HCT116 (cell line): ENCODE measurements around the gene CYGB. TPM values are rescaled to one million over a fixed set of nuclear protein-coding genes. Genes with fewer than 3 reads are reported as not detected.

Source experiments
- ATAC-seq: fragments of 200-7000 bp; cut with Tn5 transposase; 2 replicates; pipeline ENCODE4 v1.9.1; 2020; ENCODE audit warnings: mild to moderate bottlenecking, moderate library complexity
- BruUV-seq: library from RNA; stranded (reverse); fragments of 400-500 nt; replicated peaks from 2 replicates; lab custom pipeline; 2021; lab: Mats Ljungman, UMichigan
- CTCF ChIA-PET: fragments of 300-600 bp; sonication (Branson Sonifier 250); formaldehyde crosslinking; loops from one replicate; lab custom pipeline; 2021; ENCODE audit warnings: antibody characterized with exemption; lab: Charles Lee
- POLR2A ChIA-PET: fragments of 300-600, 350-600 bp; sonication (Branson Sonifier 250); formaldehyde crosslinking; loops from one replicate; lab custom pipeline; 2021; ENCODE audit warnings: antibody characterized with exemption; lab: Charles Lee
- RAD21 ChIA-PET, 2 experiments: fragments of 300-600 bp; sonication (Branson Sonifier 250); formaldehyde crosslinking; loops; one replicate each; lab custom pipeline; 2023; ENCODE audit warnings: low total read pairs in 2 of 2; ENCODE audit not compliant: uncharacterized antibody in 2 of 2, unreplicated experiment in 2 of 2, low non-redundant PET in 1 of 2; lab: Charles Lee
- DNase-seq: peaks from one replicate; pipeline ENCODE4 v3.0.0-alpha.2; 2010; ENCODE audit warnings: low read depth, low spot score
- H2AFZ ChIP-seq: fragments of 200-600 bp; shearing (Covaris generic), sonication (generic); 2 replicates; pipeline ENCODE4 v1.6.1; 2017; ENCODE audit warnings: low read depth, mixed run types, mixed read lengths, antibody characterized with exemption, low read length; ENCODE audit not compliant: poor library complexity, severe bottlenecking
- H3K27ac ChIP-seq: 2 replicates; pipeline ENCODE4 v1.5.1; 2012; ENCODE audit warnings: low read depth, low read length
- H3K27me3 ChIP-seq: fragments of 200-600 bp; sonication (generic); 2 replicates; pipeline ENCODE4 v1.6.1; 2016; ENCODE audit warnings: mixed run types, low read length, mixed read lengths; ENCODE audit not compliant: insufficient read depth
- H3K36me3 ChIP-seq, 2 experiments: fragments of 200-500 bp in 1 of 2; fragments of 200-600 bp in 1 of 2; sonication (Bioruptor generic) in 1 of 2; sonication (generic) in 1 of 2; 2 replicates each; pipeline versions ENCODE4 v1.5.1 to v1.6.1; 2014 to 2016; ENCODE audit warnings: low read length in 2 of 2, inconsistent platforms in 1 of 2, mixed read lengths in 1 of 2, mixed run types in 1 of 2; ENCODE audit not compliant: insufficient read depth in 2 of 2, control insufficient read depth in 1 of 2
- H3K4me1 ChIP-seq, 2 experiments: fragments of 200-600 bp in 1 of 2; sonication (generic) in 1 of 2; 2 replicates each; pipeline versions ENCODE4 v1.5.1 to v1.6.1; 2012 to 2017; ENCODE audit warnings: low read length in 2 of 2, inconsistent platforms in 1 of 2, mild to moderate bottlenecking in 1 of 2, mixed read lengths in 1 of 2, mixed run types in 1 of 2, moderate library complexity in 1 of 2; ENCODE audit not compliant: insufficient read depth in 2 of 2, control insufficient read depth in 1 of 2
- H3K4me2 ChIP-seq: fragments of 200-600 bp; sonication (generic); 2 replicates; pipeline ENCODE4 v1.6.1; 2017; ENCODE audit warnings: mixed run types, low read length, mixed read lengths
- H3K4me3 ChIP-seq, 2 experiments: fragments of 200-600 bp in 1 of 2; sonication (generic) in 1 of 2; replicated peaks in 1 of 2; 2 replicates each; pipeline ENCODE4 v1.5.1; 2011 to 2016; ENCODE audit warnings: low read length in 2 of 2, control low read depth in 1 of 2, low read depth in 1 of 2, mild to moderate bottlenecking in 1 of 2, mixed read lengths in 1 of 2, mixed run types in 1 of 2
- H3K79me2 ChIP-seq: fragments of 200-600 bp; sonication (generic); 2 replicates; pipeline ENCODE4 v1.6.1; 2017; ENCODE audit warnings: mild to moderate bottlenecking, mixed run types, low read length, moderate library complexity, mixed read lengths; ENCODE audit not compliant: insufficient read depth
- H3K9ac ChIP-seq: fragments of 200-600 bp; sonication (generic); 2 replicates; pipeline ENCODE4 v1.6.1; 2016; ENCODE audit warnings: low read length, mixed read lengths
- H3K9me2 ChIP-seq: fragments of 200-600 bp; sonication (generic), shearing (Covaris generic); 2 replicates; pipeline ENCODE4 v1.6.1; 2017; ENCODE audit warnings: mixed run types, mild to moderate bottlenecking, moderate library complexity; ENCODE audit not compliant: insufficient read depth
- H3K9me3 ChIP-seq, 2 experiments: fragments of 200-500 bp in 1 of 2; fragments of 200-600 bp in 1 of 2; sonication (Bioruptor generic) in 1 of 2; sonication (generic) in 1 of 2; 2 replicates each; pipeline ENCODE4 v1.6.1; 2014 to 2017; ENCODE audit warnings: low read length in 2 of 2, mixed read lengths in 2 of 2, inconsistent platforms in 1 of 2, low read depth in 1 of 2, mild to moderate bottlenecking in 1 of 2, mixed run types in 1 of 2, moderate library complexity in 1 of 2; ENCODE audit not compliant: control insufficient read depth in 1 of 2, insufficient read depth in 1 of 2
- H4K20me1 ChIP-seq: fragments of 200-600 bp; sonication (generic), shearing (Covaris generic); 2 replicates; pipeline ENCODE4 v1.6.1; 2017; ENCODE audit warnings: mixed run types, mild to moderate bottlenecking, moderate library complexity; ENCODE audit not compliant: insufficient read depth
- EGR1 ChIP-seq: IDR thresholded peaks from 2 replicates; pipeline ENCODE4 v1.6.1; 2012; ENCODE audit warnings: low read depth
- ELF1 ChIP-seq: IDR thresholded peaks from 2 replicates; pipeline ENCODE4 v1.6.1; 2012; ENCODE audit warnings: low read depth, borderline replicate concordance
- FOSL1 ChIP-seq: IDR thresholded peaks from 2 replicates; pipeline ENCODE4 v1.6.1; 2012; ENCODE audit warnings: low read depth
- JUND ChIP-seq: IDR thresholded peaks from 2 replicates; pipeline ENCODE4 v1.6.1; 2012
- RAD21 ChIP-seq: IDR thresholded peaks from 2 replicates; pipeline ENCODE4 v1.6.1; 2012; ENCODE audit warnings: low read depth, mild to moderate bottlenecking
- REST ChIP-seq: IDR thresholded peaks from 2 replicates; pipeline ENCODE4 v1.6.1; 2012; ENCODE audit warnings: low read depth
- SIN3A ChIP-seq: IDR thresholded peaks from 2 replicates; pipeline ENCODE4 v1.6.1; 2012; ENCODE audit warnings: low read depth
- SRF ChIP-seq: IDR thresholded peaks from 2 replicates; pipeline ENCODE4 v1.6.1; 2012; ENCODE audit warnings: low read depth
- TCF7L2 ChIP-seq: IDR thresholded peaks from 2 replicates; pipeline ENCODE4 v1.7.0; 2011; ENCODE audit warnings: borderline replicate concordance, inconsistent platforms; ENCODE audit not compliant: insufficient read depth, insufficient read length; ENCODE audit errors: extremely low read depth
- YY1 ChIP-seq: IDR thresholded peaks from 2 replicates; pipeline ENCODE4 v1.6.1; 2011; ENCODE audit warnings: low read length, low read depth, moderate library complexity, mild to moderate bottlenecking; ENCODE audit not compliant: insufficient replicate concordance; ENCODE audit errors: extremely low read depth
- ZFX ChIP-seq: fragments of 450-650 bp; IDR thresholded peaks from 2 replicates; pipeline ENCODE4 v1.6.1; 2017
- ZNF274 ChIP-seq: fragments of 200-500 bp; sonication (Bioruptor generic); IDR thresholded peaks from 2 replicates; pipeline ENCODE4 v1.6.1; 2014; ENCODE audit warnings: mild to moderate bottlenecking, low read depth, low read length, inconsistent platforms
- intact Hi-C: fragments of 100-400 bp; cut with micrococcal nuclease; formaldehyde crosslinking; loops from 2 replicates; pipeline ENCODE4 v1.10.0; 2022
- total RNA-seq: library from RNA; stranded (reverse); gene quantifications from one replicate; pipeline ENCODE4 v1.2.1, GENCODE V29; 2021; ENCODE audit not compliant: unreplicated experiment

The CYGB gene
- total RNA-seq, 1 experiment from 2014 or later, result 0.66 TPM

GRCh38 chr17:76546556-76547182 is 9.2 kb upstream of the CYGB start:
- BruUV-seq, result no TSS peak
- H4K20me1 ChIP-seq, result no peaks in the 10 kb centered on the region
- ChIA-PET POLR2A (interaction anchor here (0.7 to 0.8 kb wide), 2 partner anchors 22 to 23 kb away, joined by 3 to 5 read pairs; no protein-coding TSS in a partner anchor), RAD21 (interaction anchor here in 1 of 2 experiments (1.0 kb wide), 1 partner anchor 23 kb away, joined by 3 read pairs; no protein-coding TSS in a partner anchor), CTCF (interaction anchor here (0.6 to 2.7 kb wide), 6 partner anchors 8 to 138 kb away, joined by 3 to 22 read pairs (median 6); no protein-coding TSS in a partner anchor)
- no peak overlapping the region for H3K27ac ChIP-seq
- H3K27me3 ChIP-seq, result no peaks in the 10 kb centered on the region
- peak; percentile 5; the same call in 1 of the 2 replicates for ATAC-seq
- DNase-seq, result no peak
- H2AFZ ChIP-seq, result no peak overlapping the region
- peak overlapping the region; percentile 17; the same call in 1 of the 2 replicates for H3K4me2 ChIP-seq
- no peaks in the 10 kb centered on the region for H3K9me2 ChIP-seq
- TF ChIP-seq TCF7L2 (peak; percentile 44), FOSL1 (no peak), SIN3A (no peak)
- no peaks in the 10 kb centered on the region for H3K9me3 ChIP-seq
- H3K79me2 ChIP-seq, result no peaks in the 10 kb centered on the region
- peaks cover 0 to 13% of the 10 kb centered on the region in 2 experiments; a peak in 2 of 4 replicates for H3K4me1 ChIP-seq
- no peaks in the 10 kb centered on the region for H3K36me3 ChIP-seq
- H3K4me3 ChIP-seq, result no peak overlapping the region
- no peak overlapping the region for H3K9ac ChIP-seq
- intact Hi-C loops, result loop anchor here (1.0 to 2.0 kb wide), 2 partner anchors 23 to 82 kb away; no protein-coding TSS in a partner anchor

DNA sequence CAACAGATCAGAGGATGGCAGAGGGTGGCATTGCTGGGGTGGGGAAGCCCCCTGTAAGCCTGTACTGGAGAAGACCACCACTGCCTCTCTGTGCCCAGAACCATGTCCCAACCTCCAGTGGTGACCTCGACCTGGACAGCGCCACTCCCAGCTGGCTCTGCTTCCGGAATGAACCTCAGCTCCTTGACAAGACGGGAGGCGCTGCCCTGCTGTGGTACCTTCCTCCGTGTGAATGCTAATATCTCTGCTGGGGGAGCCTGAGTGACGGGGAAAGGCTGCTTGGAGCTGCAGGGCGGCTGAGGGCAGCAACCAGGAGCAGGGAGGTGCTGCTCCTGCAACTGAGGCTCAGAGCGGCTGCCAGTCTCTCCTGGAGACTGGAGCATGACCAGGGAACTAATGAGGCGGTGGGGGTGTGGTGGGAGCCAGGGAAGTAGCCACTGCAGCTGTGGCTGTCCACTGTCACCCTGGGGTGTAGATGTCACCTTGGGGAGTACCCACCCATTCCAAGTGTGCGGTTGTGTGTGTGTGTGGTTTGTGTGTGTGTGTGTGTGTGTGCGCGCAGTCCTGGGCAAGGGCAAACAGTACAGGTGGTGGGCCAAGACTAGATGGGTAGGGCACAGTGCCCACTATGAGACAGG is 8.5 kb upstream of the CYGB start:
- Histone ChIP-seq H3K4me3 (no peak overlapping the region), H4K20me1 (no peaks in the 10 kb centered on the region), H3K36me3 (no peaks in the 10 kb centered on the region), H3K9me3 (no peaks in the 10 kb centered on the region), H3K4me1 (peaks cover 3 to 18% of the 10 kb centered on the region in 2 experiments; a peak in 3 of 4 replicates), H3K9ac (no peak overlapping the region), H3K79me2 (no peaks in the 10 kb centered on the region), H3K9me2 (no peaks in the 10 kb centered on the region), H3K27me3 (no peaks in the 10 kb centered on the region), H3K4me2 (no peak overlapping the region), H2AFZ (no peak overlapping the region), H3K27ac (no peak overlapping the region; the same call in 1 of the 2 replicates)
- DNase-seq (no peak), ATAC-seq (no peak)
- CTCF ChIA-PET, result interaction anchor here (0.9 to 2.7 kb wide), 5 partner anchors 9 to 135 kb away, joined by 3 to 22 read pairs (median 10); no protein-coding TSS in a partner anchor
- POLR2A ChIA-PET, result interaction anchor here (1.1 kb wide), 1 partner anchor 11 kb away, joined by 3 read pairs; no protein-coding TSS in a partner anchor
- intact Hi-C loops, result loop anchor here (2.0 kb wide), 1 partner anchor 81 kb away; no protein-coding TSS in a partner anchor
- BruUV-seq, result no TSS peak
- RAD21 ChIA-PET, result no interaction called here
- TF ChIP-seq SRF, result no peak
- no peak for TF ChIP-seq ZNF274
- TF ChIP-seq YY1, result no peak
- TF ChIP-seq REST, result no peak
- TF ChIP-seq ZFX, result no peak
- no peak for TF ChIP-seq RAD21
- no peak for TF ChIP-seq EGR1
- TF ChIP-seq JUND, result no peak
- no peak for TF ChIP-seq ELF1
